ENCODE data around the gene RPL5. TPM values are rescaled to one million over a fixed set of nuclear protein-coding genes. Genes with fewer than 3 reads are reported as not detected.

RPL5 gene
- total and polyA plus RNA-seq, 5 donors, result 670 to 1,138 (median 685) TPM

GRCh38 chr1:92820551-92820950, 11.3 kb upstream of the RPL5 start:
- WGBS, result 91% methylated on average over 3 of the region's 3 CpGs
- H3K4me1 ChIP-seq (ENCODE audit: control insufficient read depth, insufficient read depth, low read length), result no peaks in the 10 kb centered on the region
- H3K27me3 ChIP-seq (ENCODE audit: control insufficient read depth, insufficient read depth), result no peaks in the 10 kb centered on the region
- intact Hi-C loops (cut with DNase I), result no loop called here
- no peak for DNase-seq
- H3K27ac ChIP-seq (ENCODE audit: low read length), result no peak overlapping the region
- H3K4me3 ChIP-seq (ENCODE audit: low read length), result no peak overlapping the region
- no peak for ATAC-seq
- no peaks in the 10 kb centered on the region for H3K9me3 ChIP-seq (ENCODE audit: control insufficient read depth, low read length)

- no peaks in the 10 kb centered on the region for H3K4me1 ChIP-seq (ENCODE audit: control insufficient read depth, insufficient read depth, low read length)
Measured at GRCh38 chr1:92822879-92823278, 9.0 kb upstream of the RPL5 start.

GRCh38 chr1:92826792-92827191, 5.0 kb upstream of the RPL5 start:
- no peaks in the 10 kb centered on the region for H3K4me1 ChIP-seq (ENCODE audit: control insufficient read depth, insufficient read depth, low read length)
- ATAC-seq, result no peak
- DNase-seq, result no peak
- H3K27me3 ChIP-seq (ENCODE audit: control insufficient read depth, insufficient read depth), result no peaks in the 10 kb centered on the region
- no peaks in the 10 kb centered on the region for H3K9me3 ChIP-seq (ENCODE audit: control insufficient read depth, low read length)
- no peak overlapping the region for H3K27ac ChIP-seq (ENCODE audit: low read length)
- intact Hi-C loops (cut with DNase I), result no loop called here
- whole genome bisulfite sequencing, result 77% methylated on average over 6 of the region's 6 CpGs
- no peak overlapping the region for H3K4me3 ChIP-seq (ENCODE audit: low read length)

More at GRCh38 chr1:92822879-92823278, 9.0 kb upstream of the RPL5 start:
- 77% methylated on average over 3 of the region's 3 CpGs for WGBS
- DNase-seq, result peak in 1 of 3 donors; percentile 29
- Histone ChIP-seq H3K27ac (ENCODE audit: low read length) (no peak overlapping the region), H3K9me3 (ENCODE audit: control insufficient read depth, low read length) (no peaks in the 10 kb centered on the region), H3K27me3 (ENCODE audit: control insufficient read depth, insufficient read depth) (no peaks in the 10 kb centered on the region), H3K4me3 (ENCODE audit: low read length) (no peak overlapping the region)
- peak; percentile 40 to 93 for ATAC-seq
- intact Hi-C loops (cut with DNase I), result no loop called here

- Histone ChIP-seq H3K9me3 (ENCODE audit: control insufficient read depth, low read length) (no peaks in the 10 kb centered on the region), H3K4me3 (ENCODE audit: low read length) (no peak overlapping the region), H3K27me3 (ENCODE audit: control insufficient read depth, insufficient read depth) (no peaks in the 10 kb centered on the region), H3K4me1 (ENCODE audit: control insufficient read depth, insufficient read depth, low read length) (peaks cover 4% of the 10 kb centered on the region), H3K27ac (ENCODE audit: low read length) (no peak overlapping the region)
- intact Hi-C loops (cut with DNase I), result no loop called here
- 43% methylated on average over 4 of the region's 4 CpGs for WGBS
- DNase-seq, result no peak
- peak; percentile 21 to 32 for ATAC-seq
Measured at GRCh38 chr1:92831368-92831761, 475 bp upstream of the RPL5 start.

- no peaks in the 10 kb centered on the region for H3K27me3 ChIP-seq (ENCODE audit: control insufficient read depth, insufficient read depth)
- no peaks in the 10 kb centered on the region for H3K9me3 ChIP-seq (ENCODE audit: control insufficient read depth, low read length)
- H3K4me1 ChIP-seq (ENCODE audit: control insufficient read depth, insufficient read depth, low read length), result peaks cover 4% of the 10 kb centered on the region
- peak; percentile 17 to 24 for ATAC-seq
- peak overlapping the region; percentile 59 for H3K4me3 ChIP-seq (ENCODE audit: low read length)
- H3K27ac ChIP-seq (ENCODE audit: low read length), result peak overlapping the region; percentile 46
- intact Hi-C loops (cut with DNase I), result no loop called here
- no peak for DNase-seq
- under 1% methylated on average over 19 of the region's 19 CpGs for WGBS
Measured at GRCh38 chr1:92832537-92833114, 786 bp downstream of the RPL5 start.

- intact Hi-C loops (cut with DNase I), result no loop called here
- H3K27ac ChIP-seq (ENCODE audit: low read length), result no peak overlapping the region
- peak overlapping the region; percentile 59 for H3K4me3 ChIP-seq (ENCODE audit: low read length)
- 72% methylated on average over 5 of the region's 5 CpGs for WGBS
- DNase-seq, result no peak
- no peaks in the 10 kb centered on the region for H3K27me3 ChIP-seq (ENCODE audit: control insufficient read depth, insufficient read depth)
- ATAC-seq, result no peak
- H3K4me1 ChIP-seq (ENCODE audit: control insufficient read depth, insufficient read depth, low read length), result peaks cover 4% of the 10 kb centered on the region
- no peaks in the 10 kb centered on the region for H3K9me3 ChIP-seq (ENCODE audit: control insufficient read depth, low read length)
Measured at GRCh38 chr1:92833840-92834239, 2.0 kb downstream of the RPL5 start.

GRCh38 chr1:92834617-92835016, 2.8 kb downstream of the RPL5 start:
- no peaks in the 10 kb centered on the region for H3K27me3 ChIP-seq (ENCODE audit: control insufficient read depth, insufficient read depth)
- WGBS, result 67% methylated on average over 5 of the region's 5 CpGs
- H3K4me3 ChIP-seq (ENCODE audit: low read length), result no peak overlapping the region
- H3K27ac ChIP-seq (ENCODE audit: low read length), result no peak overlapping the region
- DNase-seq, result no peak
- ATAC-seq, result no peak
- intact Hi-C loops (cut with DNase I), result no loop called here
- peaks cover 4% of the 10 kb centered on the region for H3K4me1 ChIP-seq (ENCODE audit: control insufficient read depth, insufficient read depth, low read length)
- H3K9me3 ChIP-seq (ENCODE audit: control insufficient read depth, low read length), result no peaks in the 10 kb centered on the region

GRCh38 chr1:92837062-92837461, 5.2 kb downstream of the RPL5 start:
- ATAC-seq, result no peak
- Histone ChIP-seq H3K4me3 (ENCODE audit: low read length) (no peak overlapping the region), H3K27me3 (ENCODE audit: control insufficient read depth, insufficient read depth) (no peaks in the 10 kb centered on the region), H3K4me1 (ENCODE audit: control insufficient read depth, insufficient read depth, low read length) (peaks cover 4% of the 10 kb centered on the region), H3K27ac (ENCODE audit: low read length) (no peak overlapping the region), H3K9me3 (ENCODE audit: control insufficient read depth, low read length) (no peaks in the 10 kb centered on the region)
- WGBS, result 88% methylated on average over 2 of the region's 2 CpGs
- no peak for DNase-seq
- intact Hi-C loops (cut with DNase I), result no loop called here

GRCh38 chr1:92838519-92838918, 6.7 kb downstream of the RPL5 start:
- Histone ChIP-seq H3K27me3 (ENCODE audit: control insufficient read depth, insufficient read depth) (no peaks in the 10 kb centered on the region), H3K4me3 (ENCODE audit: low read length) (no peak overlapping the region), H3K9me3 (ENCODE audit: control insufficient read depth, low read length) (no peaks in the 10 kb centered on the region), H3K27ac (ENCODE audit: low read length) (no peak overlapping the region), H3K4me1 (ENCODE audit: control insufficient read depth, insufficient read depth, low read length) (peaks cover 4% of the 10 kb centered on the region)
- ATAC-seq, result no peak
- 0% methylated on average over 1 of the region's 1 CpG for WGBS
- DNase-seq, result no peak
- intact Hi-C loops (cut with DNase I), result no loop called here

GRCh38 chr1:92839442-92839841, 7.6 kb downstream of the RPL5 start:
- ATAC-seq, result no peak
- no peaks in the 10 kb centered on the region for H3K9me3 ChIP-seq (ENCODE audit: control insufficient read depth, low read length)
- DNase-seq, result no peak
- no peaks in the 10 kb centered on the region for H3K27me3 ChIP-seq (ENCODE audit: control insufficient read depth, insufficient read depth)
- H3K27ac ChIP-seq (ENCODE audit: low read length), result no peak overlapping the region
- H3K4me3 ChIP-seq (ENCODE audit: low read length), result no peak overlapping the region
- intact Hi-C loops (cut with DNase I), result no loop called here
- WGBS, result 42% methylated on average over 2 of the region's 2 CpGs
- no peaks in the 10 kb centered on the region for H3K4me1 ChIP-seq (ENCODE audit: control insufficient read depth, insufficient read depth, low read length)

GRCh38 chr1:92840600-92840999, 8.8 kb downstream of the RPL5 start:
- H3K4me3 ChIP-seq (ENCODE audit: low read length), result no peak overlapping the region
- DNase-seq (no peak), ATAC-seq (no peak)
- no peaks in the 10 kb centered on the region for H3K4me1 ChIP-seq (ENCODE audit: control insufficient read depth, insufficient read depth, low read length)
- WGBS, result 64% methylated on average over 5 of the region's 5 CpGs
- H3K9me3 ChIP-seq (ENCODE audit: control insufficient read depth, low read length), result no peaks in the 10 kb centered on the region
- no peaks in the 10 kb centered on the region for H3K27me3 ChIP-seq (ENCODE audit: control insufficient read depth, insufficient read depth)
- no peak overlapping the region for H3K27ac ChIP-seq (ENCODE audit: low read length)
- intact Hi-C loops (cut with DNase I), result no loop called here

Measured in right cardiac atrium (tissue), 5 donors.